GM19438 (cell line): Measurements from ENCODE around the gene FAM20B.

ENCODE experiments used
- ATAC-seq: cut with Tn5 transposase; IDR thresholded peaks from one replicate; pipeline ENCODE4 v1.9.1; 2021; ENCODE audit warnings: low read depth; ENCODE audit not compliant: unreplicated experiment

FAM20B gene

DNA sequence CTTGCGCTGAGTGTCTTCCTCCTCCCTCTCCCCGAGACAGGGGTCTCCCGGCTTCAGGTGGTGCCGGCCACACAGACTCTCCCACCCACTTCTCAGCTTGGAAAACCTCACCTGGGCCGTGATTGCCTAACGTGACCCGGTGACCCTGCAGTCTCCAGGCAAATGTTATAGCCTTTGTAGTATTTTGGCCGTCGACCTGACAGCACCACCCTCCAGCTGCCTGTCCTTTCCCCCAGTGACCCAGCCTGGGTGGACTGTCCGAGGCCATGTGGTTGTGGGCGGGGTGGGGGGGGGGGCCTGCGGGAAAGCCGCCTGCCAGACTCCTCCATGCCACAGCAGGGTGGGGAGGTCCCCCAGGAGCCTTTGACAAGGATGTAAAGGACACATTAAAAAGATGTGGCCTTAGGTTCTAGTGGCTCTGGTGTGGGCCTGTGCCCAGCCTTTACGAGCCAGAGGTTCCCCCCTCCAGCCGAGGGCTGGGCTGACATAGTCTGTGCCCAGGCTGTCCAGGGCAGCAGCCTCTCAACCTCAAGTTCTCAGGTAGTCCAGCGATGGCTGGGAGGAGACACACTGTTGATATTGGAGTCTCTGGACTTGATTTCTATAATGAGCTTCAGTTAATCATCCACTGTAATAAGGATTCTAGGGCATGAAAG, 64.3 kb downstream of the FAM20B start:
- no peak for ATAC-seq

- no peak for ATAC-seq
Measured at GRCh38 chr1:179090522-179090921, 64.8 kb downstream of the FAM20B start.

DNA sequence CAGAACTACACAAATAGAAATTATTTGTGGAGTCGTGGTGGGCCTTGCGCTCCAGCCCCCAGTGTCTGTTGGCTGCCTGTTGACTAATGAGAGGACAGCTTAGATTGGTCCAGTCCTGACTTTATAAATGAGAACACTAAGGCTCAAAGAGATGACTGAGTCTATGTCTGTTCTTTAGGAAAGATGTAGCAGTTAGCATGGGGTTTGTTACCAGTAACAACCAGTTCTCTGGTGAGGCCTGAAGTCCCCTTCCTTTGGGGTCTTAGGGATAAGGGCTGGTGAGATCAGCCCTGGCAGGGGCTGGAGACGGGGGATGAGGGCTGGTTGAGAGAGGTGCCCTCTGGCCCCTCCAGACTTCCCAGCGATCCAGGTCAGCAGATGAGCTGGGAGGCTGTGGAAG, 65.2 kb downstream of the FAM20B start:
- ATAC-seq: no peak

- no peak for ATAC-seq
Measured at GRCh38 chr1:179091691-179092165, 66.0 kb downstream of the FAM20B start.

DNA sequence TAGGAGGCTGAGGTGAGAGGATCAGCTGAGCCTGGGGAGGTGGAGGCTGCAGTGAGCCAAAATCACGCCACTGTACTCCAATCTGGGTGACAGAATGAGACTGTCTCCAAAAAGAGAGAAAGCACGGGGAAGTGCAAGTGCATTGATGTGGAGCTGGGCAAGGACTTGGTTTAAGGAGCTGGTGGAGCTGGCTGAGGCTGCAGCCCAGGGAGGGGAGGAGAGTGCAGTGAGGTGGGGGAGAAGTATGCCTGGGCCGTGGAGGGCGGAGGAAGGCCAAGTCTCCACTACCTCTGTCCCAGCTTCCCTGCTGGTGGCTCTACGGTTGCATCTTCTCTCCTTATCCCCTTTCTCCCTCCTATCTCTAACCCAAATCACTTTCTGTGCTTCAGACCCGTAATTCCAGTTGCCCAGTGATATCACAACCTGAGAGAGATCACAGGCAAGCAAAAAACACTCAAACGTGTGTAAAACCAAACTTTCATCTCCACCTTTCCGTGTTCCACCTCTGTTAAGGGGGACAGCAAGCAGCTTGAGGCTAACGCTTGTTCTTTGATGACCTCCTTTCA, 67.3 kb downstream of the FAM20B start:
- ATAC-seq: no peak

GRCh38 chr1:179094818-179095217, 69.1 kb downstream of the FAM20B start:
- ATAC-seq: no peak

GRCh38 chr1:179095377-179095776, 69.7 kb downstream of the FAM20B start:
- ATAC-seq: no peak

DNA sequence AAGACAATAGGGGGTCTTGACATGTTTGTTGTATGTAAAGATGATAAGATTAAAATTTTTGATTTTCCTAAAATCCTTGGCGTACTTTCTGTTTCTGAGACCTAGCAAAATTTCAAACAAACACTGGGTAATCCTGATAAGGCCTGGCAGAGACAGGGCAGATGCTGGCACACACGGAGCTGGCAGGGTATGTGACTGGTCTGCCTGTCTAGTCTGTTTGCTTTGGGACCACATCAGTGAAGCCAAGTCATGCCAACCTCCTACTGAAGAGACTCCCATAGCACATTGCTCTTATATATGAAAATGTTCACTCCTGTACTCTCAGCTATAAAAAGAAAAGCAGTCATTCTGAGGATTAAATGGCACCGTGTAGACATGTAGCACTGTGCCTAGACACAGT, 70.2 kb downstream of the FAM20B start:
- no peak for ATAC-seq

- no peak for ATAC-seq
Measured at GRCh38 chr1:179099891-179100290, 74.2 kb downstream of the FAM20B start.

DNA sequence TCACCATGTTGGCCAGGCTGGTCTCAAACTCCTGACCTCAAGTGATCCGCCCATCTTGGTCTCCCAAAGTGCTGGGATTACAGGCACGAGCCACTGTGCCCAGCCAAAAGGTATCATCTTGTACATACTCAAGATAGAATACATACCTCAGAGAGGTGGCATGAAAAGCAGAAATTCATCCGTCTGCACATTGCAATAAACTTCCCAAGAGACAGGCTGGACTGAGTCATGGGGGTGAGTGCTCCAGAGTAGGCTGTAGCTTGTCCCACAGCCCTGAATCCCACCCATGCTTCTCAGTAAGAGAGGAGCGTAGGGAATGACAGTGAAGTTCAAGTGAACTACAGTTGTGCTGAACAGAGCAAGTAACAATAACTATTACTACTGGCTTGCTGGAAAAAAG, 75.9 kb downstream of the FAM20B start:
- no peak for ATAC-seq

GRCh38 chr1:179103999-179104398, 78.3 kb downstream of the FAM20B start:
- no peak for ATAC-seq

- ATAC-seq: no peak
Measured at GRCh38 chr1:179104611-179105250, 79.0 kb downstream of the FAM20B start.

DNA sequence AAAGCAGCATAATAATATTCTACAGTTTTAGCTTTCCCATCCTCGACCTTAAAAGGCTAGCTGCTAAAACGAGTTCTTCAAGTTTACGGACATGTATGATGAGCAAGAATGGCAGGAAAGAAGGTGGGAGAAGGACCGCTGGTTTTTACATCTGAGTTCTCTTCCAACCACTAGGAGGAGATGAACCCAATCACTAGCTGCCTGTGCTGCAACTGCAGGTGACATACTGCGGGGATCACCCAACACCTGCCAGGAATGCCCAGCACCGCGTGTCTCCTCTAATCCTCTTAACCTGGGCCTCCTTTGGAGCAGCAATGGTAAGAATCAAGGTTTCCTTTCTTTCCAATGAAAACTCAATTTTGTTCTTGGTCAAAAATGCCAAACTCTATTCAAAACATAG, 79.7 kb downstream of the FAM20B start:
- no peak for ATAC-seq

DNA sequence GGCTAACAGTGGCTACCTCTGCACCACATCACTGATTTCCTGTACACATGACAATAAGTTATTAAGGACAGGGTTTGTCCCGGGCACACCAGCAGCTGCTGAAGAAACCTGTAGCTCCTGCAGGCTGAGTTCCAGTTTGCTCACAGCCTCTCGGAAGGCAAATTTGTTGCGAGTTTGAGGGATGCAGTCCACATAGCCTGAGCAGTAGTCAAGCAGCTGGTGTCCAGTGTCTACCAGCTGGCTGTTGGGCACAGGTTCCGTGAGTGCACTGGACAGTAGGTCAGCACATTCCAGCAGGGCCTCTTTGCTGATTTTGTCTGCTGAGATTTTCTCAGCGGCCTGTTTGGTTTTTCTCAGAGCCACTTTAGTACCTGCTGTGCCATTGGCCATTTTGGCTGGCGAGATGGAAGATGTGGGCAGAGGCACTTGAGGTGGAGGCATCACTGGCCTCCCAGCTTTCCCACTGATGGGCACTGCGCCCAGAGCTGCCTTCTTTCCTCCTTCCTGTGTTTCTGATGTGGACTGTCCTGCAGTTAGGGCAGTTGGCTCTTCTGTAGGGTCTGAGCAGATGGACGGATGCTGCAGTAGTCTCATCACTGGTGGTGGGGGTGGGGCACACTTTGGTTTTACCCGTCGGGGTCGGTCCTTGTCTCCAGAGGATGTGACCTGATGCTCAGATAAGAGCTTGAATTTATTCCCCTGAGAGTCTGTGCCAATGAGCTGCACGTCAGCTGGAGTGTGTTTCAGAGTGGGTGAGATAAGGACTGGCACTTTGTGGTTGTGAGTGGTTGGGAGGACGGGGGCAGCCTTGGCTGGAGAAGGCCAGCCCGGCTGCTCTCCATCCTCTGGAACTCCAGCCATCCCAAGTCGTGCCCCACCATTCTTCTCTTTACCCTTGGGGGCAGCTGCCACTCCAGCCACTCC, 82.3 kb downstream of the FAM20B start:
- ATAC-seq: no peak

DNA sequence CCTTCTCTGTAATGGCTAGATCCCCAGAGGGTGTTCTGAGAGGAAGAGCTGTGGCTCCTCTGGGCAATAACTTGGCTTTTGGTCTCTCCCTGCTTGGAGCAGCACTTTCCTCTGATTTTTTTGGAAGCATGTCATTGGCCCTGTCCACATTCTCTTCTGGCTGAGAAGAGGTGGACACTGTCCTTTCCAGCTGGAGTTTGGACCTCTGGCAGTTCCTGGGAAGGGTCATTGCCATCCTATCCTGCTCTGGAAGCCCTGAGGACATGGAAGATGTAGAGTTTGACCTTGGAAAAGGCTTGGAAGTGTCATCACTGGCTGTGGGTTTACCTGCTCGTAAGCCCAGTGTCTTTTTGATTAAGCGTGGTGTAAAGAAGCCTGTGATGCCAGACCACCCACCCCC, 83.0 kb downstream of the FAM20B start:
- ATAC-seq: no peak

GRCh38 chr1:179115181-179115580, 89.5 kb downstream of the FAM20B start:
- ATAC-seq: no peak

DNA sequence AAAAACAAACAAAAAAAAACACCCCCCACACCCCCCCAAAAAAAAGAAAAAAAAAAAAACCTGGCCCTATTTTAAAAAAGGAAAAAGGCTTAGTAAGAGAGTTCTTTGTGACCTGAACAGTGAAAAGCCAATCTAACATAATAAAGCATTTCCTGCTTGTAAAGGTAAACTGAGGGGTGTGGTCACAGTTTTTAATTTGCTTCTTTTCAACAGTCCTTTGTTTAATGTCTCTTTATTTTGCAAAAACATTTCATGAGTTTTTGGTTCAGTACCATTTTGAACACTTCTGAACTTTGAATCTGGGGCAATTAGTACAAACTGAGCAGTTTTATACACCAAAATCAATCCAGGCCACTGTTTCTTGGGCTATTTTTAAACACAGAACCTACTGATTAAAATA, 93.8 kb downstream of the FAM20B start:
- no peak for ATAC-seq

DNA sequence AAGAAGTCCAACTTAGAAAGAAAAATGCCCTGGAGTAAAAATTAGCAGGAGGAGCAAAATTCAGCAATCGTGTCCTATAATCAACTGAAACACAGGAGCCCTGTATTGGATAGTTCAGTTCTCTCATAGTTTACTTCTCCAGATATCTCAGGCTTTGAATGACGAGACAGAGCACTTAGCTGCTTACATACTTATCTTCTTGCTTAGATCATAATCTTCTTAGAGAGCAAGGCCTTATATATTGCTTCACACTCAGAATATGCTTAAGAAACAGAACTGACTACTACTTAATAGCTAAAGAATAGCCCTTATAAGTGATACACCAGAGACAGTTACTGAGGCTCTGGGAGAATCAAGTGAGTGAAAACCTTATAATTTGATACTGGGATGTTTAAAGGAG, 95.0 kb downstream of the FAM20B start:
- ATAC-seq: no peak

GRCh38 chr1:179121159-179121938, 95.7 kb downstream of the FAM20B start:
- no peak for ATAC-seq

DNA sequence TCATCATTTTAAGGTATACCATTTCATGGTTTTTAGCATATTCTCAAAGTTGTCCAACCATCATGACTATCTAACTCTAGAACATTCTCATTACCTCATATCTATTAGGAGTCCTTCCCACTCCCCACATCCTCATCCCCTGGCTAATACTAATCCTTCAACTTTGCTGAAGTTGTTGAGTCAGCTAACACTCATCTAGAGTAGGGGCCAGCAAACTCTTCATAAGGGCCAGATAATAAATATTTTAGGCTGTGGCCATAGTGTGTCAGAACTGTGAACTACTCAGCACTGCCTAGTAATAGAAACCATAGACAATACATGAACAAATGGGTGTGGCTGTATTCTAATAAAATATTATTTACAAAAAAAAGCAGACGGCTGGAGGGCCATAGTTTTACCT, 99.2 kb downstream of the FAM20B start:
- no peak for ATAC-seq
